GM12891 (cell line): Measurements from ENCODE around the gene PRKACA.

Experiments
- PAX5 ChIP-seq: IDR thresholded peaks from 2 replicates; pipeline ENCODE4 v1.6.1; 2011; ENCODE audit warnings: low read length, moderate library complexity, mild to moderate bottlenecking; ENCODE audit not compliant: insufficient read depth, severe bottlenecking
- POLR2A ChIP-seq: IDR thresholded peaks from 2 replicates; pipeline ENCODE4 v1.6.1; 2011; ENCODE audit warnings: low read depth, low read length, control low read depth
- POLR2AphosphoS5 ChIP-seq: IDR thresholded peaks from 2 replicates; pipeline ENCODE4 v1.6.1; 2011; ENCODE audit warnings: low read depth, low read length, control low read depth
- SPI1 ChIP-seq: IDR thresholded peaks from 2 replicates; pipeline ENCODE4 v1.6.1; 2011; ENCODE audit warnings: low read depth, low read length, control low read depth
- TAF1 ChIP-seq: IDR thresholded peaks from 2 replicates; pipeline ENCODE4 v1.6.1; 2011; ENCODE audit warnings: low read depth, low read length, control low read depth

GRCh38 chr19:14086098-14086497, 31.5 kb downstream of the PRKACA start:
- TF ChIP-seq POLR2A (no peak), POLR2AphosphoS5 (no peak), TAF1 (no peak), SPI1 (no peak), PAX5 (no peak)
